SK-N-SH (cell line): ENCODE data around the gene KCNH3. TPM values are rescaled to one million over a fixed set of nuclear protein-coding genes. Genes with fewer than 3 reads are reported as not detected.

Experiments used
- CTCF ChIA-PET: fragments of 300-600, 350-600 bp; formaldehyde crosslinking; extraction: SDS; loops from one replicate; lab custom pipeline; 2021; lab: Yijun Ruan, JAX
- POLR2A ChIA-PET: fragments of 350-600 bp; sonication (Branson Sonifier 250); formaldehyde crosslinking; extraction: SDS; loops from one replicate; lab custom pipeline; 2020; ENCODE audit warnings: antibody characterized with exemption, inconsistent platforms; lab: Yijun Ruan, JAX
- DNase-seq: peaks from one replicate; pipeline ENCODE4 v3.0.0; 2012
- H2AFZ ChIP-seq: fragments of 200-600 bp; sonication (generic); 2 replicates; pipeline ENCODE4 v1.8.1; 2016; ENCODE audit warnings: antibody characterized with exemption, mild to moderate bottlenecking, low read depth
- H3F3A ChIP-seq: fragments of 200-600 bp; sonication (generic); replicated peaks from 2 replicates; pipeline ENCODE3; 2016; ENCODE audit warnings: antibody characterized with exemption, mild to moderate bottlenecking; ENCODE audit not compliant: insufficient read depth
- H3K27ac ChIP-seq, 2 experiments: fragments of 200-500 bp in 1 of 2; fragments of 200-600 bp in 1 of 2; sonication (Bioruptor generic) in 1 of 2; sonication (generic), shearing (Covaris generic) in 1 of 2; 2 replicates each; pipeline versions ENCODE4 v1.5.1 to v1.6.1; 2014 to 2016; ENCODE audit warnings: low read depth in 2 of 2, inconsistent platforms in 1 of 2, low read length in 1 of 2, mild to moderate bottlenecking in 1 of 2, mixed read lengths in 1 of 2
- H3K27me3 ChIP-seq: fragments of 200-600 bp; sonication (generic), shearing (Covaris generic); 2 replicates; pipeline ENCODE4 v1.6.1; 2016; ENCODE audit warnings: mixed run types; ENCODE audit not compliant: insufficient read depth
- H3K36me3 ChIP-seq, 2 experiments: fragments of 200-500 bp in 1 of 2; fragments of 200-600 bp in 1 of 2; sonication (Bioruptor generic) in 1 of 2; sonication (generic) in 1 of 2; replicated peaks in 1 of 2; 2 replicates each; pipeline versions ENCODE3 to v1.5.1; 2014 to 2016; ENCODE audit warnings: low read length in 1 of 2, mild to moderate bottlenecking in 1 of 2; ENCODE audit not compliant: insufficient read depth in 2 of 2, control insufficient read depth in 1 of 2
- H3K4me1 ChIP-seq, 2 experiments: fragments of 200-500 bp in 1 of 2; fragments of 200-600 bp in 1 of 2; sonication (Bioruptor generic) in 1 of 2; sonication (generic), shearing (Covaris generic) in 1 of 2; 2 replicates each; pipeline versions ENCODE4 v1.5.1 to v1.6.1; 2014 to 2016; ENCODE audit warnings: low read depth in 1 of 2, low read length in 1 of 2, mixed run types in 1 of 2; ENCODE audit not compliant: insufficient read depth in 2 of 2, control insufficient read depth in 1 of 2
- H3K4me2 ChIP-seq: fragments of 200-600 bp; sonication (generic), shearing (Covaris generic); 2 replicates; pipeline ENCODE4 v1.6.1; 2017; ENCODE audit warnings: mixed run types
- H3K4me3 ChIP-seq, 2 experiments: fragments of 200-500 bp in 1 of 2; fragments of 200-600 bp in 1 of 2; sonication (Bioruptor generic) in 1 of 2; sonication (generic), shearing (Covaris generic) in 1 of 2; 2 replicates each; pipeline versions ENCODE4 v1.5.1 to v1.8.1; 2014 to 2016; ENCODE audit warnings: low read depth in 2 of 2, inconsistent platforms in 1 of 2, low read length in 1 of 2, mild to moderate bottlenecking in 1 of 2, mixed read lengths in 1 of 2, moderate library complexity in 1 of 2
- H3K79me2 ChIP-seq: fragments of 200-600 bp; sonication (generic); 2 replicates; pipeline ENCODE4 v1.8.1; 2017; ENCODE audit warnings: mild to moderate bottlenecking; ENCODE audit not compliant: insufficient read depth
- H3K9ac ChIP-seq: fragments of 200-600 bp; sonication (generic); 2 replicates; pipeline ENCODE4 v1.6.1; 2017; ENCODE audit warnings: mixed run types
- H3K9me2 ChIP-seq: fragments of 200-600 bp; sonication (generic); 2 replicates; pipeline ENCODE4 v1.6.1; 2017; ENCODE audit warnings: mixed run types
- H3K9me3 ChIP-seq: fragments of 200-600 bp; sonication (generic); 2 replicates; pipeline ENCODE4 v1.6.1; 2017; ENCODE audit warnings: mixed run types, mild to moderate bottlenecking, moderate library complexity
- H4K20me1 ChIP-seq: fragments of 200-600 bp; sonication (generic); 2 replicates; pipeline ENCODE4 v1.6.1; 2017; ENCODE audit warnings: mild to moderate bottlenecking, mixed run types; ENCODE audit not compliant: insufficient read depth
- MXI1 ChIP-seq: IDR thresholded peaks from 2 replicates; pipeline ENCODE4 v1.6.1; 2012; ENCODE audit warnings: mild to moderate bottlenecking, low read depth, low read length, improper control_type of control experiment
- NFIC ChIP-seq: IDR thresholded peaks from 2 replicates; pipeline ENCODE4 v1.4.0; 2012; ENCODE audit warnings: borderline replicate concordance
- NRF1 ChIP-seq: IDR thresholded peaks from 2 replicates; pipeline ENCODE4 v1.6.1; 2012; ENCODE audit warnings: low read depth, mild to moderate bottlenecking, low read length
- RAD21 ChIP-seq: IDR thresholded peaks from 2 replicates; pipeline ENCODE4 v1.6.1; 2012; ENCODE audit warnings: mild to moderate bottlenecking, low read length
- RCOR1 ChIP-seq: fragments of 150-350 bp; IDR thresholded peaks from 2 replicates; pipeline ENCODE4 v1.6.1; 2017; ENCODE audit warnings: antibody characterized with exemption, low read length
- SIN3A ChIP-seq: IDR thresholded peaks from 2 replicates; pipeline ENCODE4 v1.6.1; 2012; ENCODE audit warnings: low read depth, mild to moderate bottlenecking, low read length, moderate library complexity, borderline replicate concordance
- SMC3 ChIP-seq: IDR thresholded peaks from 2 replicates; pipeline ENCODE4 v1.6.1; 2012; ENCODE audit warnings: low read depth, low read length, improper control_type of control experiment
- WGBS: methylation state at CpG from one replicate; pipeline ENCODE4 v1.1.6; 2017; ENCODE audit warnings: low lambda C conversion rate; 5-methylcytosine and 5-hydroxymethylcytosine counted together
- polyA plus RNA-seq, 3 experiments: library from polyadenylated mRNA; depleted of rRNA; stranded (reverse); fragments of >200 nt; gene quantifications; 2 replicates each; pipeline ENCODE4 v1.2.3, GENCODE V29; 2012
- TF ChIP-seq, protein P1 (sequence below): IDR thresholded peaks from 2 replicates; pipeline ENCODE4; 2012
- TF ChIP-seq, protein P2 (sequence below): fragments of 200-600 bp; sonication (generic); IDR thresholded peaks from 2 replicates; pipeline ENCODE4 v1.6.1; 2017; ENCODE audit warnings: antibody characterized with exemption, mild to moderate bottlenecking, moderate library complexity

The KCNH3 gene
- polyA plus RNA-seq, 1 of the 3 experiments (the other 2 are of a cell fraction): 3.7 TPM

DNA sequence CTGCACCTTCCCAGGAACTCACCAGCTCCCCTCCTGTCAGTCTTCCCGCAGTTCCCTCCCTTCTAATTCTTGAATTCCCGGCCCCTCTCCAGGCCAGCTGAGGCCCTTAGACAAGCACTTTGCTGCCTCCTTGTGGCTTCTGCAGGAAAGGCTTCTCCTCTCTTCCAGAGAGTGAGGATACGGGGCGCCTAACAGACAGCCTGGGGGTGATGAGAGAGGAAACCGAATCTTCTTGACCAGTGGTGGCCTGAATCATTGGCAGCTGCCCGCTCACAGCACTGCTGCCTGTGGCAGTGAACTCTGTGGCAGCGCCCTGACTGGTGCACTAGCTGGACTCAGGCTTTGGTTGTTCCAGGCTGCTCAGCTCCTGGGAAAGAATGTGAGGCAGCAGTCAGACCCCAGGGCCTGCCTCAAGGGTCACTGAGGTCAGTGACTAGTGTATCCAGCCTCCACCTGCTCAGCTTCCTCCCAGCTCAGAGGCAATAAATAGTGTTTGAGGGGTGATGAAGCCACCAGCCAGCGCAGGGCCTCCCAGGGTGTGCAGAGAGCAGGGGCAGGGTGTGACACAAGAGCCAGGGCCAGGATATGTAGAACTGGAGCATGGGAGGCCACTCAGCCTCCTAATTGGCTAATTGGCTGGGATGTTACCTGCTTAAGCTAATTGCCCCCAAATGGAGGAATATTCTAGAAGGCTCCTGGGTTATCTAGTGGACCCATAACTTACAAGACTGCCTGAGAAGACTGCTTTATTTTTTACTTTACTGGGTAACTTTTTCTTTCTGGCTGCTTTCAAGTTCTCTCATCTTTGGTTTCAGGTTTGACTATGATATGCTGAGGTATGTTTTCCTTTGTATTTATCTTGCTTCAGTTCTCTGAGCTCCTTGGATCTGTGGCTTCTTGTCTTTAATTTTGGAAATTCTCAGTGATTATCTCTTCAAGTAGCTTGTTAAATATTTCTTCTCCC is 42.0 kb downstream of the KCNH3 start:
- DNase-seq: peak; percentile 83
- Histone ChIP-seq H3K36me3 (peaks cover 18 to 20% of the 10 kb centered on the region in 2 experiments), H3K4me1 (peaks cover 0 to 18% of the 10 kb centered on the region in 2 experiments; a peak in 1 of 4 replicates), H2AFZ (no peak overlapping the region), H3K79me2 (no peaks in the 10 kb centered on the region; the same call in 1 of the 2 replicates), H4K20me1 (peaks cover 7% of the 10 kb centered on the region; the same call in 1 of the 2 replicates), H3K4me3 (no peak overlapping the region; a peak in 1 of 4 replicates), H3K9ac (no peak overlapping the region), H3K9me3 (no peaks in the 10 kb centered on the region), H3K4me2 (no peak overlapping the region), H3K27ac (no peak overlapping the region; a peak in 1 of 4 replicates), H3K27me3 (no peaks in the 10 kb centered on the region), H3K9me2 (no peaks in the 10 kb centered on the region), H3F3A (peaks cover 3% of the 10 kb centered on the region)
- ChIA-PET POLR2A (interaction anchor here (0.6 to 1.0 kb wide), 2 partner anchors 13 to 221 kb away, joined by 3 to 4 read pairs; partner anchors contain the start of gene MCRS1), CTCF (interaction anchor here (0.7 to 4.5 kb wide), 50 partner anchors 8 to 292 kb away, joined by 3 to 73 read pairs (median 5); partner anchors contain the start of genes C1QL4, DNAJC22, FAM186B and KCNH3)
- WGBS: 55% methylated on average over 6 of the region's 8 CpGs
- TF ChIP-seq RCOR1 (no peak), MXI1 (no peak), SMC3 (peak; percentile 53), RAD21 (peak; percentile 82)
- TF ChIP-seq, protein P1, sequence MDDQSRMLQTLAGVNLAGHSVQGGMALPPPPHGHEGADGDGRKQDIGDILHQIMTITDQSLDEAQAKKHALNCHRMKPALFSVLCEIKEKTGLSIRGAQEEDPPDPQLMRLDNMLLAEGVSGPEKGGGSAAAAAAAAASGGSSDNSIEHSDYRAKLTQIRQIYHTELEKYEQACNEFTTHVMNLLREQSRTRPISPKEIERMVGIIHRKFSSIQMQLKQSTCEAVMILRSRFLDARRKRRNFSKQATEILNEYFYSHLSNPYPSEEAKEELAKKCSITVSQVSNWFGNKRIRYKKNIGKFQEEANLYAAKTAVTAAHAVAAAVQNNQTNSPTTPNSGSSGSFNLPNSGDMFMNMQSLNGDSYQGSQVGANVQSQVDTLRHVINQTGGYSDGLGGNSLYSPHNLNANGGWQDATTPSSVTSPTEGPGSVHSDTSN: peak; percentile 52
- TF ChIP-seq, protein P2, sequence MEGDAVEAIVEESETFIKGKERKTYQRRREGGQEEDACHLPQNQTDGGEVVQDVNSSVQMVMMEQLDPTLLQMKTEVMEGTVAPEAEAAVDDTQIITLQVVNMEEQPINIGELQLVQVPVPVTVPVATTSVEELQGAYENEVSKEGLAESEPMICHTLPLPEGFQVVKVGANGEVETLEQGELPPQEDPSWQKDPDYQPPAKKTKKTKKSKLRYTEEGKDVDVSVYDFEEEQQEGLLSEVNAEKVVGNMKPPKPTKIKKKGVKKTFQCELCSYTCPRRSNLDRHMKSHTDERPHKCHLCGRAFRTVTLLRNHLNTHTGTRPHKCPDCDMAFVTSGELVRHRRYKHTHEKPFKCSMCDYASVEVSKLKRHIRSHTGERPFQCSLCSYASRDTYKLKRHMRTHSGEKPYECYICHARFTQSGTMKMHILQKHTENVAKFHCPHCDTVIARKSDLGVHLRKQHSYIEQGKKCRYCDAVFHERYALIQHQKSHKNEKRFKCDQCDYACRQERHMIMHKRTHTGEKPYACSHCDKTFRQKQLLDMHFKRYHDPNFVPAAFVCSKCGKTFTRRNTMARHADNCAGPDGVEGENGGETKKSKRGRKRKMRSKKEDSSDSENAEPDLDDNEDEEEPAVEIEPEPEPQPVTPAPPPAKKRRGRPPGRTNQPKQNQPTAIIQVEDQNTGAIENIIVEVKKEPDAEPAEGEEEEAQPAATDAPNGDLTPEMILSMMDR: peak; percentile 88

DNA sequence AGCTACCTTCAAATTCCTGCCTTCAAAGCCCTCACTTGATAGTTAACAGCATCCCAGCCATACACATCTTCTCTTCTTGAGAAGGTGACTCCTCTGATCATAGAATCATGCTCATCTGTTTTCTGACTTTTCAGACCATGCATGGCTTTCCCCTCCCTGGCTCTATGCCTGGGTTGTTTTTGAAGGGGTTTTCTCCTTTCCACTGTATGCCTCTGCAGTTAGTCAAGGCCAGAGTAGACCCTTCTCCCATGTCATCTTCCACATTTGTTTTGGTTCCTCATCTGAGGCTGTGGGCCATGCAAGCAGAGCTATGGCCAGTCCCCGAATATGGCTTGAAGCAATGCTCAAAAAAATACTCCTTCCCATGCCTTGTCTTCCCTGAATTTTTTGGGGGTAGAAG is 43.4 kb downstream of the KCNH3 start:
- TF ChIP-seq NFIC (no peak), NRF1 (no peak), SIN3A (no peak), MXI1 (no peak)
- H3K4me1 ChIP-seq: peaks cover 0 to 18% of the 10 kb centered on the region in 2 experiments; a peak in 1 of 4 replicates
- H3K9me2 ChIP-seq: no peaks in the 10 kb centered on the region
- POLR2A ChIA-PET: interaction anchor here (1.2 to 1.4 kb wide), 2 partner anchors 19 to 215 kb away, joined by 4 to 5 read pairs; partner anchors contain the start of gene SPATS2
- no peak overlapping the region for H3K4me2 ChIP-seq
- no peak overlapping the region for H2AFZ ChIP-seq
- H3K27ac ChIP-seq: no peak overlapping the region; a peak in 1 of 4 replicates
- H3F3A ChIP-seq: no peaks in the 10 kb centered on the region
- no peak for DNase-seq
- H3K9ac ChIP-seq: no peak overlapping the region
- no peaks in the 10 kb centered on the region; the same call in 1 of the 2 replicates for H3K79me2 ChIP-seq
- CTCF ChIA-PET: interaction anchor here (0.8 to 4.5 kb wide), 9 partner anchors 10 to 293 kb away, joined by 3 to 73 read pairs (median 26); partner anchors contain the start of genes DNAJC22, MCRS1 and PRPF40B
- peaks cover 14 to 15% of the 10 kb centered on the region in 2 experiments for H3K36me3 ChIP-seq
- H3K27me3 ChIP-seq: no peaks in the 10 kb centered on the region
- H3K4me3 ChIP-seq: no peak overlapping the region
- peaks cover 7% of the 10 kb centered on the region; the same call in 1 of the 2 replicates for H4K20me1 ChIP-seq
- H3K9me3 ChIP-seq: no peaks in the 10 kb centered on the region
- 100% methylated on average over 1 of the region's 1 CpG for WGBS
